Gastrocnemius medialis (tissue), 4 donors: ENCODE results near the gene PSME3. TPM values are rescaled to one million over a fixed set of nuclear protein-coding genes. Genes with fewer than 3 reads are reported as not detected.
"Not testable (repeated sequence)": the region's sequence is repeated elsewhere in the genome, so short reads cannot be mapped to it uniquely, and the experiment has no call there.

Source experiments
- ATAC-seq, 2 donors: fragments of 150-250 bp; one replicate each; pipeline ENCODE4 v1.9.1; 2016
- DNase-seq, 2 donors: peaks; one replicate each; pipeline ENCODE4 v3.0.0-alpha.2; 2019
- H3K27ac ChIP-seq, 4 donors: fragments of 200-600 bp; sonication (generic); 1 replicate in 1 of 4; 2 replicates in 3 of 4; pipeline ENCODE4 v1.5.1; 2016 to 2018; ENCODE audit warnings: mild to moderate bottlenecking in 2 of 4, moderate library complexity in 1 of 4
- H3K27me3 ChIP-seq, 3 donors: fragments of 200-600 bp; sonication (generic) in 2 of 3; 1 replicate in 1 of 3; 2 replicates in 2 of 3; pipeline versions ENCODE4 v1.5.1 to v1.6.0; 2016 to 2019; ENCODE audit warnings: mild to moderate bottlenecking in 1 of 3, moderate library complexity in 1 of 3
- H3K36me3 ChIP-seq, 2 donors: fragments of 200-600 bp; sonication (generic) in 1 of 2; one replicate each; pipeline ENCODE4 v1.5.1; 2017 to 2018
- H3K4me1 ChIP-seq, 2 donors: fragments of 200-600 bp; sonication (generic) in 1 of 2; one replicate each; pipeline ENCODE4 v1.5.1; 2016 to 2017; ENCODE audit warnings: mild to moderate bottlenecking in 2 of 2
- H3K4me3 ChIP-seq, 4 donors: fragments of 200-600 bp; sonication (generic) in 3 of 4; 1 replicate in 1 of 4; 2 replicates in 3 of 4; pipeline ENCODE4 v1.5.1; 2016 to 2019; ENCODE audit warnings: mild to moderate bottlenecking in 2 of 4
- H3K9me3 ChIP-seq, 3 donors: fragments of 200-600 bp; sonication (generic) in 2 of 3; 1 replicate in 1 of 3; 2 replicates in 2 of 3; pipeline ENCODE4 v1.5.1; 2016 to 2019
- POLR2A ChIP-seq, 2 donors: fragments of 450-650 bp; IDR thresholded peaks; one replicate each; pipeline ENCODE4 v1.6.1; 2017; ENCODE audit warnings: antibody characterized with exemption in 2 of 2, mild to moderate bottlenecking in 2 of 2, moderate library complexity in 2 of 2
- in situ Hi-C, 4 donors: fragments of 200-750 bp; cut with MboI; loops; one replicate each; pipeline versions ENCODE4 v1.15.0 to v1.8.0; 2017; ENCODE audit warnings: low sequenced_read_pairs in 4 of 4
- intact Hi-C: fragments of 100-400 bp; cut with DNase I; formaldehyde crosslinking; loops from one replicate; pipeline ENCODE4 v1.15.1; 2023; ENCODE audit warnings: low total_unique reads
- total RNA-seq, 4 donors: library from RNA; depleted of rRNA; stranded (reverse); fragments of >200 nt; gene quantifications; one replicate each; pipeline versions ENCODE4 v1.1.0 to v1.2.3, GENCODE V29; 2016
- TF ChIP-seq, protein P1 (sequence below), 5 experiments: fragments of 450-650 bp in 3 of 5; fragments of 200-600 bp in 2 of 5; sonication (generic) in 2 of 5; IDR thresholded peaks in 4 of 5; conservative IDR thresholded peaks in 1 of 5; 1 replicate in 4 of 5; 2 replicates in 1 of 5; pipeline ENCODE4 v1.5.1; 2016 to 2019; ENCODE audit warnings: antibody characterized with exemption in 5 of 5, mild to moderate bottlenecking in 3 of 5, moderate library complexity in 3 of 5

The PSME3 gene
- total RNA-seq, 4 donors from 2014 or later: 84.2 to 101 (median 88.7) TPM

DNA sequence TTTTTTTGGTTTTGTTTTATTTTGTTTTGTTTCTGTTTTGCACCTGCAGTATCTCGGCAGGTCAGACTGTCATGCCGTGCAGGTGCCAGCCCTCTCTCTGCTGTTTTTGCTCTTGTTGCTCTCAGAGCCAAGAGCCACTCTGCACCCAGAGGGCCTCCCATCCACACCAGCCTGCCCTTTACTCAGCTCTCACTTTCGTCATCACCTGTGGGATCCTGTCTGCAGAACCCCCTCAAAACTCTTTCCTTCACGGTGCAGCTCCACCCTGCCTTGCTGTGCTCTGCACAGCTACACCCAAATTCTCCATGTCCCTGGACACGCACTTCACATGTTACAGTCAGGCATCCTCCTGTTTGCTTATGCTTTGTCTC lies 20.4 kb downstream of the PSME3 start:
- ATAC-seq (no peak), DNase-seq (no peak)
- Histone ChIP-seq H3K36me3 (no peaks in the 10 kb centered on the region), H3K9me3 (no peaks in the 10 kb centered on the region), H3K4me3 (peak overlapping the region; percentile 15 to 45 (median 24)), H3K4me1 (peaks cover 0 to 6% of the 10 kb centered on the region in 2 donors), H3K27ac (peak overlapping the region in 2 of 4 donors; percentile 64), H3K27me3 (peaks cover 0 to 14% (median 0%) of the 10 kb centered on the region in 3 donors)
- in situ Hi-C loops: no loop called here
- TF ChIP-seq, protein P1, sequence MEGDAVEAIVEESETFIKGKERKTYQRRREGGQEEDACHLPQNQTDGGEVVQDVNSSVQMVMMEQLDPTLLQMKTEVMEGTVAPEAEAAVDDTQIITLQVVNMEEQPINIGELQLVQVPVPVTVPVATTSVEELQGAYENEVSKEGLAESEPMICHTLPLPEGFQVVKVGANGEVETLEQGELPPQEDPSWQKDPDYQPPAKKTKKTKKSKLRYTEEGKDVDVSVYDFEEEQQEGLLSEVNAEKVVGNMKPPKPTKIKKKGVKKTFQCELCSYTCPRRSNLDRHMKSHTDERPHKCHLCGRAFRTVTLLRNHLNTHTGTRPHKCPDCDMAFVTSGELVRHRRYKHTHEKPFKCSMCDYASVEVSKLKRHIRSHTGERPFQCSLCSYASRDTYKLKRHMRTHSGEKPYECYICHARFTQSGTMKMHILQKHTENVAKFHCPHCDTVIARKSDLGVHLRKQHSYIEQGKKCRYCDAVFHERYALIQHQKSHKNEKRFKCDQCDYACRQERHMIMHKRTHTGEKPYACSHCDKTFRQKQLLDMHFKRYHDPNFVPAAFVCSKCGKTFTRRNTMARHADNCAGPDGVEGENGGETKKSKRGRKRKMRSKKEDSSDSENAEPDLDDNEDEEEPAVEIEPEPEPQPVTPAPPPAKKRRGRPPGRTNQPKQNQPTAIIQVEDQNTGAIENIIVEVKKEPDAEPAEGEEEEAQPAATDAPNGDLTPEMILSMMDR (IDR thresholded peaks at IDR 0.05 in 4 of 5, conservative IDR thresholded peaks at IDR 0.05 in 1 of 5): no peak
- no peak for TF ChIP-seq POLR2A (IDR thresholded peaks at IDR 0.05)
- intact Hi-C loops: no loop called here

DNA sequence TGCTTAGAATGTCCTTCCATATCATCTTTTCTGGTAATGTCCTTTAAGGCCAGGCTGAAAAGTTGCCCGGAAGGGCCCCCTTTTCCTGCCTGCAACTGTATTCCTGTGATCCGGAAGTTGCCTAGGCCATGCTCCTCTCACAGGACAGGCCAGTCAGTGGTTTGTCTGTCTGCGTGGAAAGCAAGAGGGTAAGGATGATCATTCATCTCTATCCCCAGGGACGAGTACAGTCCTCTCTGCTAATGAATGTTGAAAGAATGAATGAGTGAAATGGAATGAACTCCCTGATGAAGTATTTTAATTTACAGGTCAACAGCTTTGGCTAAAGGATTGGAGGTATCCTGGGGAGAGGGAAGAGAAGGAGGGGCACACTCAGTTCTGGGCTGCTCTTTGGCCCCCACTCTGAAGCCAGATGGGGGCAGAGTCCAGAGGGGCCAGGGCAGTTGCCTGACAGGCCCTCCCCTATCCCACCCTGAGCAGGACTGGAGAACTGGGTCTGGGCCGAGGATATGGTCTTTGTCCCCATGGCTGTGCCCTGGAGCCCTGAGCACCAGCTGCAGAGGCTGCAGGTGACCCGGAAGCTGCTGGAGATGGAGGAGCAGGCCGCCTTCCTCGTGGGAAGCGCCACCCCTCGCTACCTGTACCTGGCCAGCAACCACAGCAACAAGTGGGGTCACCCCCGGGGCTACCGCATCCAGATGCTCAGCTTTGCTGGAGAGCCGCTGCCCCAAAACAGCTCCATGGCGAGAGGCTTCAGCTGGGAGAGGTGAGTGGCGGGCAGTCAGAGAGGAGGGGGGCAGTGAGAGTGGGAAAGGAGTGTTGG lies 21.0 kb downstream of the PSME3 start:
- Histone ChIP-seq H3K27me3 (peaks cover 0 to 14% (median 0%) of the 10 kb centered on the region in 3 donors), H3K4me1 (peaks cover 0 to 6% of the 10 kb centered on the region in 2 donors), H3K9me3 (no peaks in the 10 kb centered on the region), H3K27ac (peak overlapping the region in 1 of 4 donors; percentile 64), H3K4me3 (peak overlapping the region; percentile 15 to 45 (median 24)), H3K36me3 (no peaks in the 10 kb centered on the region)
- DNase-seq: no peak
- TF ChIP-seq, protein P1 (IDR thresholded peaks at IDR 0.05 in 4 of 5, conservative IDR thresholded peaks at IDR 0.05 in 1 of 5): no peak
- TF ChIP-seq POLR2A (IDR thresholded peaks at IDR 0.05): no peak
- ATAC-seq: no peak
- in situ Hi-C loops (no loop called here), intact Hi-C loops (no loop called here)

DNA sequence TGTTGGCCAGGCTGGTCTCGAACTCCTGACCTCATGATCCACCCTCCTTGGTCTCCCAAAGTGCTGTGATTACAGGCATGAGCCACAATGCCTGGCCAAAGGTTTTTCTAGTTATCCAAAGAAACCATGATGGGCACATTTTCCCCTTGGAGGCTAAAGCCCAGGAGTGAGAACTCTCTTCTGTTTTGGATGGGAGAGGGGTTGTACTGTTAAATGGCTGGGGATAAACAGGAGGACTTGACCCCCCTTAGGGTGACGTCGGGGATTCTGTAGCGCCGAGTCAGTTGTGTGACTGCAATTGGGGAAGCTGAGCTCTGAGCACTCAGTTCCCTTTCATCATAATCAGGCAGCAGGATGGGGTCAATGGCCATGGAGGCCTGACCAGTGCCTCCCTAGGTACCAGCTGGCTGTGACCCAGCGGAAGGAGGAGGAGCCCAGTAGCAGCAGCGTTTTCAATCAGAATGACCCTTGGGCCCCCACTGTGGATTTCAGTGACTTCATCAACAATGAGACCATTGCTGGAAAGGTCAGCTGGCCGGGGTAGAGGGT lies 21.9 kb downstream of the PSME3 start:
- Histone ChIP-seq H3K4me1 (peaks cover 0 to 6% of the 10 kb centered on the region in 2 donors), H3K27me3 (peaks cover 0 to 14% (median 0%) of the 10 kb centered on the region in 3 donors), H3K36me3 (no peaks in the 10 kb centered on the region), H3K27ac (no peak overlapping the region), H3K4me3 (no peak overlapping the region), H3K9me3 (no peaks in the 10 kb centered on the region)
- no peak for TF ChIP-seq POLR2A (IDR thresholded peaks at IDR 0.05)
- TF ChIP-seq, protein P1 (IDR thresholded peaks at IDR 0.05 in 4 of 5, conservative IDR thresholded peaks at IDR 0.05 in 1 of 5): no peak
- no peak for DNase-seq
- intact Hi-C loops: no loop called here
- ATAC-seq: no peak
- in situ Hi-C loops: no loop called here

DNA sequence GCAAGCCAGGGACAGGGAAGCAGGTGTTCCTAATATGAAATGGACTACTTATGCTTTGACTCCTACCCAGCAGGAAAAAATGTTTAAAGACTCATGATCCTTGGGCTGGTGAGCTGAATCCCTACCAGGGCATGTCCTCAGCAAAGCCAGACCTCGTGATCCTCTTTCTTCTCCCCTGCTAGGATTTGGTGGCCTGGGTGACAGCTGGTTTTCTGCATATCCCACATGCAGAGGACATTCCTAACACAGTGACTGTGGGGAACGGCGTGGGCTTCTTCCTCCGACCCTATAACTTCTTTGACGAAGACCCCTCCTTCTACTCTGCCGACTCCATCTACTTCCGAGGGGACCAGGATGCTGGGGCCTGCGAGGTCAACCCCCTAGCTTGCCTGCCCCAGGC lies 22.9 kb downstream of the PSME3 start:
- peaks cover 0 to 14% (median 0%) of the 10 kb centered on the region in 3 donors for H3K27me3 ChIP-seq
- H3K4me3 ChIP-seq, H3K4me1 ChIP-seq, H3K27ac ChIP-seq, ATAC-seq, H3K9me3 ChIP-seq, DNase-seq, in situ Hi-C loops, intact Hi-C loops, H3K36me3 ChIP-seq: not testable (repeated sequence)

DNA sequence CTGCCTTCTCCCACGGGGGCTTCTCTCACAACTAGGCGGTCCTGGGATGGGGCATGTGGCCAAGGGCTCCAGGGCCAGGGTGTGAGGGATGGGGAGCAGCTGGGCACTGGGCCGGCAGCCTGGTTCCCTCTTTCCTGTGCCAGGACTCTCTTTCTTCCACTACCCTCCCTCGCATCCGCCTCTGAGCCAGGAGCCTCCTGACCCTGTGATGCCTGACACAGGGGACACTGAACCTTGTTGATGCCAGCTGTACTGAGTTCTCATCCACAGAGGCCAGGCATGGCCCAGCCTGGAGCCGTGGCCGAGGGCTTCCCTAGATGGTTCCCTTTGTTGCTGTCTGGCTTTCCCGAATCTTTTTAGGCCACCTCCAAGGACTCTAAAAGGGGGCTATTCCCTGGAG lies 23.3 kb downstream of the PSME3 start:
- ATAC-seq, DNase-seq, H3K4me3 ChIP-seq, H3K27ac ChIP-seq, intact Hi-C loops, H3K4me1 ChIP-seq, H3K36me3 ChIP-seq, in situ Hi-C loops, H3K9me3 ChIP-seq: not testable (repeated sequence)
- H3K27me3 ChIP-seq: peaks cover 0 to 14% (median 0%) of the 10 kb centered on the region in 3 donors
